ENCODE results near the gene ALDH7A1. TPM values are rescaled to one million over a fixed set of nuclear protein-coding genes. Genes with fewer than 3 reads are reported as not detected.

Gene ALDH7A1
- total RNA-seq, 1 donor from 2014 or later = 90.6 TPM

- H2AFZ ChIP-seq (ENCODE audit: low read depth, low read length) = no peak overlapping the region
Observed at GRCh38 chr5:126513302-126513701, 81.7 kb downstream of the ALDH7A1 start.

DNA sequence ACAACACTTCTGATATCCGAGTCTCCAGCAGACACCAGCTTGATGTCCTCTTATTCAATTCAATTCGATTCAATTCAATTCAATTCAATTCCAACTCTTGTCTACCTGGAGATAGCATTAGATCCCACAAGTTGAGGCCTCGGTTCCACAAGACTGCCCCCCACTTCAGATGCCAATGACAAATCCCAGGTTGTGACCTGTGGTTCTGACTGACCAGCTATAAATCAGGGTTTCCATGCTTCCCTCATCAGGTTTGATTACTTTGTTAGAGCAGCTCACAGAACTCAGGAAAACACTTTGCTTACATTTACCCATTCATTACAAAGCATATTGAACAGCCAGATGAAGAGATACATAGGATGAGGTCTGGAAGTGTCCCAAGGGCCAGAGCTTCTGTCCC is 82.6 kb downstream of the ALDH7A1 start:
- Mint-ChIP-seq H3K4me1 (ENCODE audit: low read depth, unreplicated experiment) (peaks cover 7% of the 10 kb centered on the region), H3K27ac (ENCODE audit: unreplicated experiment) (no peak overlapping the region), H3K9me3 (ENCODE audit: unreplicated experiment) (no peaks in the 10 kb centered on the region), H3K36me3 (ENCODE audit: low read depth, unreplicated experiment) (no peaks in the 10 kb centered on the region), H3K4me3 (ENCODE audit: unreplicated experiment) (no peak overlapping the region), H3K27me3 (ENCODE audit: low read depth, unreplicated experiment) (peaks cover 1% of the 10 kb centered on the region)
- Histone ChIP-seq H4K20me1 (ENCODE audit: insufficient read depth, low read length) (no peaks in the 10 kb centered on the region), H3K4me2 (ENCODE audit: low read length) (no peak overlapping the region), H3K27ac (ENCODE audit: low read depth, low read length) (no peak overlapping the region), H3K4me3 (ENCODE audit: insufficient read depth, low read depth, low read length) (no peak overlapping the region), H2AFZ (ENCODE audit: low read depth, low read length) (no peak overlapping the region), H3K9me3 (ENCODE audit: insufficient read depth, low read depth, low read length) (no peaks in the 10 kb centered on the region), H3K36me3 (ENCODE audit: insufficient read depth, low read length) (no peaks in the 10 kb centered on the region), H3K4me1 (ENCODE audit: insufficient read depth, low read length) (peaks cover 5% of the 10 kb centered on the region), H3K79me2 (ENCODE audit: insufficient read depth, low read length) (no peaks in the 10 kb centered on the region), H3K9ac (ENCODE audit: low read length) (no peak overlapping the region), H3K27me3 (ENCODE audit: insufficient read depth, low read length) (no peaks in the 10 kb centered on the region)
- DNase-seq (ENCODE audit: low read depth) (no peak), FAIRE-seq (no peak)
- TF ChIP-seq CTCF (IDR thresholded peaks at IDR 0.05; ENCODE audit: insufficient read depth, low read depth, low read length) (no peak), EZH2 (IDR thresholded peaks at IDR 0.05; ENCODE audit: insufficient read depth, low read length) (no peak)

More at GRCh38 chr5:126513302-126513701, 81.7 kb downstream of the ALDH7A1 start:
- Mint-ChIP-seq H3K9me3 (ENCODE audit: unreplicated experiment) (no peaks in the 10 kb centered on the region), H3K4me1 (ENCODE audit: low read depth, unreplicated experiment) (peaks cover 7% of the 10 kb centered on the region), H3K4me3 (ENCODE audit: unreplicated experiment) (no peak overlapping the region), H3K36me3 (ENCODE audit: low read depth, unreplicated experiment) (no peaks in the 10 kb centered on the region), H3K27ac (ENCODE audit: unreplicated experiment) (no peak overlapping the region), H3K27me3 (ENCODE audit: low read depth, unreplicated experiment) (peaks cover 1% of the 10 kb centered on the region)
- FAIRE-seq = no peak
- no peaks in the 10 kb centered on the region for H4K20me1 ChIP-seq (ENCODE audit: insufficient read depth, low read length)
- no peaks in the 10 kb centered on the region for H3K79me2 ChIP-seq (ENCODE audit: insufficient read depth, low read length)
- H3K4me3 ChIP-seq (ENCODE audit: insufficient read depth, low read depth, low read length) = no peak overlapping the region
- no peaks in the 10 kb centered on the region for H3K27me3 ChIP-seq (ENCODE audit: insufficient read depth, low read length)
- no peak overlapping the region for H3K27ac ChIP-seq (ENCODE audit: low read depth, low read length)
- no peak for TF ChIP-seq CTCF (IDR thresholded peaks at IDR 0.05; ENCODE audit: insufficient read depth, low read depth, low read length)
- no peak for TF ChIP-seq EZH2 (IDR thresholded peaks at IDR 0.05; ENCODE audit: insufficient read depth, low read length)
- H3K9ac ChIP-seq (ENCODE audit: low read length) = no peak overlapping the region
- no peak overlapping the region for H3K4me2 ChIP-seq (ENCODE audit: low read length)
- H3K9me3 ChIP-seq (ENCODE audit: insufficient read depth, low read depth, low read length) = no peaks in the 10 kb centered on the region
- H3K4me1 ChIP-seq (ENCODE audit: insufficient read depth, low read length) = peaks cover 5% of the 10 kb centered on the region
- H3K36me3 ChIP-seq (ENCODE audit: insufficient read depth, low read length) = no peaks in the 10 kb centered on the region
- DNase-seq (ENCODE audit: low read depth) = no peak

- Mint-ChIP-seq H3K36me3 (ENCODE audit: low read depth, unreplicated experiment) (no peaks in the 10 kb centered on the region), H3K27me3 (ENCODE audit: low read depth, unreplicated experiment) (peaks cover 1% of the 10 kb centered on the region), H3K4me3 (ENCODE audit: unreplicated experiment) (no peak overlapping the region), H3K9me3 (ENCODE audit: unreplicated experiment) (no peaks in the 10 kb centered on the region), H3K4me1 (ENCODE audit: low read depth, unreplicated experiment) (peaks cover 7% of the 10 kb centered on the region), H3K27ac (ENCODE audit: unreplicated experiment) (no peak overlapping the region)
- Histone ChIP-seq H2AFZ (ENCODE audit: low read depth, low read length) (no peak overlapping the region), H3K4me1 (ENCODE audit: insufficient read depth, low read length) (peaks cover 5% of the 10 kb centered on the region), H3K36me3 (ENCODE audit: insufficient read depth, low read length) (no peaks in the 10 kb centered on the region), H3K9me3 (ENCODE audit: insufficient read depth, low read depth, low read length) (no peaks in the 10 kb centered on the region), H3K27ac (ENCODE audit: low read depth, low read length) (no peak overlapping the region), H3K4me3 (ENCODE audit: insufficient read depth, low read depth, low read length) (no peak overlapping the region), H4K20me1 (ENCODE audit: insufficient read depth, low read length) (no peaks in the 10 kb centered on the region), H3K79me2 (ENCODE audit: insufficient read depth, low read length) (no peaks in the 10 kb centered on the region), H3K27me3 (ENCODE audit: insufficient read depth, low read length) (no peaks in the 10 kb centered on the region), H3K4me2 (ENCODE audit: low read length) (no peak overlapping the region), H3K9ac (ENCODE audit: low read length) (no peak overlapping the region)
- DNase-seq (ENCODE audit: low read depth) = no peak
- no peak for FAIRE-seq
- TF ChIP-seq EZH2 (IDR thresholded peaks at IDR 0.05; ENCODE audit: insufficient read depth, low read length) = no peak
- no peak for TF ChIP-seq CTCF (IDR thresholded peaks at IDR 0.05; ENCODE audit: insufficient read depth, low read depth, low read length)
Observed at GRCh38 chr5:126511961-126512360, 83.1 kb downstream of the ALDH7A1 start.

All from astrocyte (in vitro differentiated cells and primary cell).